Neuron (in vitro differentiated cells): ENCODE results near the gene ZNF79.

ENCODE experiments used
- H2AFZ ChIP-seq: one replicate; pipeline ENCODE4 v1.6.1; 2013; ENCODE audit warnings: low read depth, mild to moderate bottlenecking, inconsistent platforms, low read length, moderate library complexity
- H3K27me3 ChIP-seq: one replicate; pipeline ENCODE4 v1.6.1; 2013; ENCODE audit warnings: low read length; ENCODE audit not compliant: insufficient read depth
- H3K36me3 ChIP-seq: one replicate; pipeline ENCODE4 v1.6.1; 2013; ENCODE audit warnings: low read length; ENCODE audit not compliant: insufficient read depth
- H3K4me1 ChIP-seq: one replicate; pipeline ENCODE4 v1.6.1; 2013; ENCODE audit warnings: low read length; ENCODE audit not compliant: insufficient read depth
- H3K4me3 ChIP-seq: 2 replicates; pipeline ENCODE4 v1.5.1; 2013; ENCODE audit warnings: mild to moderate bottlenecking, low read length, moderate library complexity
- H3K9me3 ChIP-seq: one replicate; pipeline ENCODE4 v1.6.1; 2013; ENCODE audit warnings: low read length

The ZNF79 gene

GRCh38 chr9:127423934-127424675, at the start of gene ZNF79:
Gene ZNF79, plus strand, starts transcription at chr9:127424382. Its CDS starts 406 bp downstream, at chr9:127424788.
- Histone ChIP-seq H3K9me3 (no peaks in the 10 kb centered on the region), H3K4me1 (peaks cover 24% of the 10 kb centered on the region), H3K4me3 (peak within 1 kb of the TSS; percentile 83), H3K27me3 (no peaks in the 10 kb centered on the region), H2AFZ (peak within 1 kb of the TSS; percentile 69), H3K36me3 (peaks cover 14% of the 10 kb centered on the region)

- Histone ChIP-seq H2AFZ (no peak overlapping the region), H3K4me1 (no peaks in the 10 kb centered on the region), H3K36me3 (no peaks in the 10 kb centered on the region), H3K4me3 (no peak overlapping the region), H3K27me3 (no peaks in the 10 kb centered on the region), H3K9me3 (no peaks in the 10 kb centered on the region)
These were observed 43.7 kb upstream of the ZNF79 start for GRCh38 chr9:127380479-127380878.

- no peaks in the 10 kb centered on the region for H3K36me3 ChIP-seq
- peaks cover 3% of the 10 kb centered on the region for H3K4me1 ChIP-seq
- H3K27me3 ChIP-seq = no peaks in the 10 kb centered on the region
- no peaks in the 10 kb centered on the region for H3K9me3 ChIP-seq
- no peak overlapping the region for H3K4me3 ChIP-seq
- no peak overlapping the region for H2AFZ ChIP-seq
These were observed 41.6 kb upstream of the ZNF79 start for GRCh38 chr9:127382541-127382940.

- no peak overlapping the region for H2AFZ ChIP-seq
- no peaks in the 10 kb centered on the region for H3K9me3 ChIP-seq
- H3K27me3 ChIP-seq = no peaks in the 10 kb centered on the region
- H3K4me3 ChIP-seq = no peak overlapping the region
- H3K36me3 ChIP-seq = no peaks in the 10 kb centered on the region
- peaks cover 18% of the 10 kb centered on the region for H3K4me1 ChIP-seq
These were observed 40.0 kb upstream of the ZNF79 start for GRCh38 chr9:127384016-127384730.

- H3K4me3 ChIP-seq = no peak overlapping the region
- no peaks in the 10 kb centered on the region for H3K9me3 ChIP-seq
- no peak overlapping the region for H2AFZ ChIP-seq
- peaks cover 25% of the 10 kb centered on the region for H3K4me1 ChIP-seq
- no peaks in the 10 kb centered on the region for H3K36me3 ChIP-seq
- H3K27me3 ChIP-seq = no peaks in the 10 kb centered on the region
These were observed 39.3 kb upstream of the ZNF79 start for GRCh38 chr9:127384901-127385300.

- no peaks in the 10 kb centered on the region for H3K36me3 ChIP-seq
- no peak overlapping the region for H3K4me3 ChIP-seq
- peaks cover 35% of the 10 kb centered on the region for H3K4me1 ChIP-seq
- H3K9me3 ChIP-seq = no peaks in the 10 kb centered on the region
- no peaks in the 10 kb centered on the region for H3K27me3 ChIP-seq
- H2AFZ ChIP-seq = no peak overlapping the region
These were observed 37.9 kb upstream of the ZNF79 start for GRCh38 chr9:127386249-127386648.

- Histone ChIP-seq H3K4me3 (no peak overlapping the region), H2AFZ (no peak overlapping the region), H3K4me1 (peaks cover 35% of the 10 kb centered on the region), H3K27me3 (no peaks in the 10 kb centered on the region), H3K9me3 (no peaks in the 10 kb centered on the region), H3K36me3 (no peaks in the 10 kb centered on the region)
These were observed 37.2 kb upstream of the ZNF79 start for GRCh38 chr9:127386981-127387380.

- H3K36me3 ChIP-seq = no peaks in the 10 kb centered on the region
- no peak overlapping the region for H3K4me3 ChIP-seq
- H2AFZ ChIP-seq = peak overlapping the region; percentile 3
- no peaks in the 10 kb centered on the region for H3K27me3 ChIP-seq
- peaks cover 35% of the 10 kb centered on the region for H3K4me1 ChIP-seq
- no peaks in the 10 kb centered on the region for H3K9me3 ChIP-seq
These were observed 35.9 kb upstream of the ZNF79 start for GRCh38 chr9:127388037-127388855.

- peak overlapping the region; percentile 3 for H2AFZ ChIP-seq
- H3K4me3 ChIP-seq = no peak overlapping the region
- H3K36me3 ChIP-seq = no peaks in the 10 kb centered on the region
- no peaks in the 10 kb centered on the region for H3K27me3 ChIP-seq
- no peaks in the 10 kb centered on the region for H3K9me3 ChIP-seq
- H3K4me1 ChIP-seq = peaks cover 35% of the 10 kb centered on the region
These were observed 35.3 kb upstream of the ZNF79 start for GRCh38 chr9:127388856-127389238.

GRCh38 chr9:127389381-127390247, 34.6 kb upstream of the ZNF79 start:
- peaks cover 35% of the 10 kb centered on the region for H3K4me1 ChIP-seq
- no peak overlapping the region for H3K4me3 ChIP-seq
- no peaks in the 10 kb centered on the region for H3K27me3 ChIP-seq
- H3K36me3 ChIP-seq = no peaks in the 10 kb centered on the region
- no peak overlapping the region for H2AFZ ChIP-seq
- H3K9me3 ChIP-seq = no peaks in the 10 kb centered on the region

GRCh38 chr9:127390248-127390545, 34.0 kb upstream of the ZNF79 start:
- Histone ChIP-seq H2AFZ (no peak overlapping the region), H3K9me3 (no peaks in the 10 kb centered on the region), H3K4me3 (no peak overlapping the region), H3K36me3 (no peaks in the 10 kb centered on the region), H3K4me1 (peaks cover 35% of the 10 kb centered on the region), H3K27me3 (no peaks in the 10 kb centered on the region)

GRCh38 chr9:127390563-127390962, 33.6 kb upstream of the ZNF79 start:
- no peaks in the 10 kb centered on the region for H3K9me3 ChIP-seq
- H3K4me3 ChIP-seq = no peak overlapping the region
- H3K4me1 ChIP-seq = peaks cover 35% of the 10 kb centered on the region
- no peaks in the 10 kb centered on the region for H3K27me3 ChIP-seq
- no peaks in the 10 kb centered on the region for H3K36me3 ChIP-seq
- no peak overlapping the region for H2AFZ ChIP-seq
